ENCODE results near the gene PNKD.

DNA sequence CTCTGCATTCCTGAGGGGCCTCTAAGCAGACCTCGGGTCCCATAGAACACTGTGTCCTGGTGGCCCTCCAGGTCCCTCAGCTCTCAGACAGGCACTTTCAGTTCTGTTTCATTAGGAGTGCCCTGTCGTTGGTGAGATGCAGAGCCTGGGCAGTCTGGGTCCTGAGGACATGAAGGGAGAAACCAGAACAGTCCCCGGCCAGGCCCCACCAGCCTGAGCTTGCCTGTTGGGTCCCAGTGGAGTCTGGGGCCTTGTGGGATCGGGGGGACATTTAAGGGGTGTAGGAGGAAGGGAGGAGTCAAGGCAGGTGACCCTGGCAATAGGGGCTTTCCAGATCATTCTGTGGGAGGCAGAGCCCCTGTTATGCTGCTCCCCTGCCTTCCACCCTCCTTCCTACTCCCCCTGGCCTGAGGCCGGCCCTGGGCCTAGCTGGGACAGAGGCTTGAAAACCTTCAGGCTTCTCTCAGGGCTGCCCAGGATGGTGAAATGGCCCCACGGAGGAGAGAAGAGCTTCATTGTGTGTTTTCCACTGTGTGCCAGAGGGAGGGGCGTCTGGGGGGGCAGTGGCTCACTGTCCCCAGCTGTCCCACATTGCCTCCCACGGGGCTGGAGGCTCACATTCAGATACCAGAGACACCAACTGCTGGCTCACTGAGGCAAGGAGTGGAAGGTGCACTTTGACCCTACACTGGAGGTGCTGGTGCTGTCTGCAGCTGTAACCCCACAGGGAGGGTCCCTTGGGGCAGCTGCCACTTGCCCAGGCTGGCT is 59.7 kb downstream of the PNKD start:
- TF ChIP-seq, protein P1, sequence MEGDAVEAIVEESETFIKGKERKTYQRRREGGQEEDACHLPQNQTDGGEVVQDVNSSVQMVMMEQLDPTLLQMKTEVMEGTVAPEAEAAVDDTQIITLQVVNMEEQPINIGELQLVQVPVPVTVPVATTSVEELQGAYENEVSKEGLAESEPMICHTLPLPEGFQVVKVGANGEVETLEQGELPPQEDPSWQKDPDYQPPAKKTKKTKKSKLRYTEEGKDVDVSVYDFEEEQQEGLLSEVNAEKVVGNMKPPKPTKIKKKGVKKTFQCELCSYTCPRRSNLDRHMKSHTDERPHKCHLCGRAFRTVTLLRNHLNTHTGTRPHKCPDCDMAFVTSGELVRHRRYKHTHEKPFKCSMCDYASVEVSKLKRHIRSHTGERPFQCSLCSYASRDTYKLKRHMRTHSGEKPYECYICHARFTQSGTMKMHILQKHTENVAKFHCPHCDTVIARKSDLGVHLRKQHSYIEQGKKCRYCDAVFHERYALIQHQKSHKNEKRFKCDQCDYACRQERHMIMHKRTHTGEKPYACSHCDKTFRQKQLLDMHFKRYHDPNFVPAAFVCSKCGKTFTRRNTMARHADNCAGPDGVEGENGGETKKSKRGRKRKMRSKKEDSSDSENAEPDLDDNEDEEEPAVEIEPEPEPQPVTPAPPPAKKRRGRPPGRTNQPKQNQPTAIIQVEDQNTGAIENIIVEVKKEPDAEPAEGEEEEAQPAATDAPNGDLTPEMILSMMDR (IDR thresholded peaks at IDR 0.05 in 2 of 3, conservative IDR thresholded peaks at IDR 0.05 in 1 of 3; ENCODE audit: control insufficient read depth in 2 of 3, extremely low read depth in 1 of 3, insufficient read depth in 1 of 3, low read depth in 3 of 3, low read length in 3 of 3): no peak
- TF ChIP-seq, protein P2, sequence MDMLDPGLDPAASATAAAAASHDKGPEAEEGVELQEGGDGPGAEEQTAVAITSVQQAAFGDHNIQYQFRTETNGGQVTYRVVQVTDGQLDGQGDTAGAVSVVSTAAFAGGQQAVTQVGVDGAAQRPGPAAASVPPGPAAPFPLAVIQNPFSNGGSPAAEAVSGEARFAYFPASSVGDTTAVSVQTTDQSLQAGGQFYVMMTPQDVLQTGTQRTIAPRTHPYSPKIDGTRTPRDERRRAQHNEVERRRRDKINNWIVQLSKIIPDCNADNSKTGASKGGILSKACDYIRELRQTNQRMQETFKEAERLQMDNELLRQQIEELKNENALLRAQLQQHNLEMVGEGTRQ (IDR thresholded peaks at IDR 0.05; ENCODE audit: borderline replicate concordance, low read depth, low read length): no peak
- no peak for TF ChIP-seq RB1 (IDR thresholded peaks at IDR 0.05; ENCODE audit: borderline replicate concordance)
- peak; percentile 48 for TF ChIP-seq RELA (IDR thresholded peaks at IDR 0.05; ENCODE audit: borderline replicate concordance, partially characterized antibody)
- TF ChIP-seq KDM1A (IDR thresholded peaks at IDR 0.05; ENCODE audit: borderline replicate concordance): no peak
- TF ChIP-seq BHLHE40 (IDR thresholded peaks at IDR 0.05; ENCODE audit: borderline replicate concordance in 1 of 2, low read depth in 2 of 2, low read length in 1 of 2): peak; percentile 71 to 83
